GM12892 (cell line): ENCODE data around the gene TTR.

ENCODE experiments used
- DNase-seq: peaks from one replicate; pipeline ENCODE4 v3.0.0; 2011; ENCODE audit not compliant: insufficient read length
- FAIRE-seq: peaks from 2 replicates; lab custom pipeline; 2011; peaks lifted over from hg19 to GRCh38; lab: Jason Lieb, UNC
- POLR2A ChIP-seq: IDR thresholded peaks from 2 replicates; pipeline ENCODE4 v1.6.1; 2011; ENCODE audit warnings: low read depth, low read length, control low read depth
- POLR2AphosphoS5 ChIP-seq: IDR thresholded peaks from 2 replicates; pipeline ENCODE4 v1.6.1; 2011; ENCODE audit warnings: low read depth, low read length, control low read depth
- TAF1 ChIP-seq: IDR thresholded peaks from 2 replicates; pipeline ENCODE4 v1.6.1; 2011; ENCODE audit warnings: low read depth, mild to moderate bottlenecking, control low read depth, low read length, borderline replicate concordance

TTR gene

DNA sequence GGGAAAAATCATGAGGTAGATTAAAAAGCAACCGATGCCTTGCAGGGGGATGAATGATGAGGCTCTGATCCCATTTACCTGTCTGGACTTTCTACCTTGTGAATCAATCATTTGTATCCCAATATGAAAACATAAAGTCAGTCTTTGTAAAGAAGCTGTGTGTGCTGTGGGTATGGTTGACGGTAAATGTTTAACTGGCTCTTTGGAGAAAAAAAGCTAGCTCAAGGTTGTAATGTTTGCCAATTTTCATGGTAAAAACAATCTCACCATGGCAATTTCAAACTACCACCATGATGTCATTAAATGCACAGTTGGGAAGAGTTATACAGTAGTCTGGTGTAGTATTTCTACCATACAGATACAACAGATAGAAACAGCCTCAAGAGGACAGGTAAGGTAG lies 14.6 kb downstream of the TTR start:
- FAIRE-seq (no peak), DNase-seq (no peak)
- TF ChIP-seq POLR2A: no peak
- no peak for TF ChIP-seq TAF1
- no peak for TF ChIP-seq POLR2AphosphoS5

GRCh38 chr18:31607384-31607783 lies 15.7 kb downstream of the TTR start:
- DNase-seq (no peak), FAIRE-seq (no peak)
- no peak for TF ChIP-seq POLR2A
- no peak for TF ChIP-seq TAF1
- TF ChIP-seq POLR2AphosphoS5: no peak

DNA sequence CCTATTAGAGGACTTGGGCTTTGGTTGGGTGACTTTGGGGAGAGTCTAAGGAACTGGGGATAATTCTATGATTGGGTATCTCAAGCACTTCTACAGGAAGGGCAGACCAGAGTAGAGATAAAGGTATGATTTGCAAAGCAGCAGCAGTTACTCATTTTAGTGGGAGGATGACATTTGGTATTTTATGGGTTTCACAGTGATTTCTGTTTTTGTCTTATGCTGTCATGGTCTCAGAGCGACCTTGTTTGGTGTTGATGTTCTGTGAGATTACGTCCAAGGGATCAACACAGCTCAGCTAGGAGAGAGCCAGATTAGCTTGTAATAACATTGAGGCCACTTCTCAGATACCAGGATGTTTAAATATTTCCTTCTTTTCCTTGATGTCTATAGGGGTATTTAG lies 18.2 kb downstream of the TTR start:
- DNase-seq (no peak), FAIRE-seq (peak; percentile 38)
- TF ChIP-seq TAF1: no peak
- TF ChIP-seq POLR2A: no peak

DNA sequence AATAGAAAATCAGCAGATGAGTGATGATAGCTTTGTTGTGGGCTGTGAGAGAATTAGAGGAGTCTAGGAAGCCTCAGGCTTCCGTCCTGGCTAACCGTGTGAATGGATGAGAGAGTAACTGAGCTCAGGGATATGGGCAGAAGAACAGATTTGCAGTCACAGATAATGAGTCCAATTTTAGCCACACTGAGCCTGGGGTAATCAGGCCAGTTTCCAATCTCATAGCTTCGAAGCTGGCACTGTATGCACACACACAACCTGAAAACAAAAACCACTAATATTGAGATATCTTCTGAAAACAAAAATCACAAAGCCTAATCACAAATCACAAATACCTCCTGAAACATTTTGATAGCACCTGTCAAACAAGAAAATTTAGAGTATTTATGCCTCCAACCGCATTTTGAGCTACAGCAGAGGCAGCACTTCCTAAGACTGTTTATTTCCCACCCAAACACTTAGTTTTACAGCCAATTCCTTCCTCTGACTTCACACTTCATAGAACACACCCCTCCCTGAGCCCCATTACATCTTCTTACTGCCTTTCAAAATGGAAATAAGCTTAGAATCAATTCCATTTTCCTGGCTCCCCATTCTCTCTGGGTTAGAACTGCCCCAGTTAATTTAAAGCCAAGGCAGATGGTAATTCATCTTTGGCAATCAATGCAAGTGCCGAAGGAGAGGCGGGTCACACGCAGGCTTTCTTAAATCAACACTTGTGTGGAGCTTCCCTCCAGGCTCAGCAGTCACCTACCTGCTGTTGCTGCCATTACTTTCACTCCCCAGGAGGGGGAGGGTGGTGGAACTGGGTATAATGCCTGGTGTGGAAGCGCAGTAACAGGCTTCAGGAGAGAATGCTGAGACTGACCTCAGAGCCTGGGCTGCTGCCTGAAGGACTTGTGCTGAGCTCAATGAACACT lies 18.9 kb downstream of the TTR start:
- DNase-seq (no peak), FAIRE-seq (peak; percentile 46)
- TF ChIP-seq POLR2AphosphoS5 (no peak), POLR2A (no peak), TAF1 (no peak)

- no peak for DNase-seq
- TF ChIP-seq POLR2A (no peak), POLR2AphosphoS5 (no peak), TAF1 (no peak)
These were observed 19.8 kb downstream of the TTR start for GRCh38 chr18:31611511-31611910.

GRCh38 chr18:31612124-31612523 lies 20.4 kb downstream of the TTR start:
- FAIRE-seq (no peak), DNase-seq (no peak)

More at GRCh38 chr18:31611511-31611910, 19.8 kb downstream of the TTR start:
- no peak for FAIRE-seq

DNA sequence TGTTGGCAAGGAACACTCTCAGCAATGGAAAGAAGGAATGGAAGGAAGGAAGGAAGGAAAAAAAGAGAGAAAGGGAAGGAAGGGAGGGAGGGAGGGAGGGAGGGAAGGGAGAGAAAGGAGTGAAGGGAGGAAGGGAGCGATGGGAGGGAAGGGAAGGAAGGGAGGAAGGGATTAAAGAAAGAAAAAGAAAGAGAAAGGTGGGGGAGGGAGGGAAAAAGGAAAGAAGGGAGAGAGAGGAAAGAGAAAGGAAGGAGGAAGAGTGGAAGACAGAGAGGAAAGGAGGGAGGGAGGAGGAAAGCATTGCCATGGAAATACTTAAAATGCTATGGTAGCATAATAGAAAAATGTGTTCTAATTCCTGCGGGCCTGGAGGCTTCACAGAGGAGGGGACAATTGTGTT lies 22.4 kb downstream of the TTR start:
- no peak for TF ChIP-seq POLR2AphosphoS5
- TF ChIP-seq POLR2A: no peak
- no peak for TF ChIP-seq TAF1
- FAIRE-seq (no peak), DNase-seq (no peak)

More at GRCh38 chr18:31612124-31612523, 20.4 kb downstream of the TTR start:
- TF ChIP-seq POLR2A (no peak), POLR2AphosphoS5 (no peak)

DNA sequence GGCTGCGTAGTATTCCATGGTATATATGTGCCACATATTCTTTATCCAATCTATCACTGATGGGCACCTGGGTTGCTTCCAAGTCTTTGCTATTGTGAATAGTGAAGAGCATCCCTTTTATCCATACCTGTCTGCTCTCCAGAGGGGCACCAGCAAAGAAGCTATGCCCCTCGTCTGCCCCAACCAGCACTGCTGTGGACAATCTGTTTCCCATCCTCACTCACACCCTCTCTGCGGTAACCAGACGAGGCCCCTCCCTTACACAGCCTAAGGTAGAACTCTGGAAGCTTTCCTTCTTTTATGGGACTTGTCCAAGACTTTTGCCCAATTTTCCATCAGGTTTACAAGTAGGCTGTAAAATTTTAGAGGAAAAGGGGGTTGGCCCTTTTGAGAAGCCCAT lies 24.9 kb downstream of the TTR start:
- FAIRE-seq (no peak), DNase-seq (no peak)
- TF ChIP-seq TAF1: no peak
- TF ChIP-seq POLR2AphosphoS5: 0 out of 2 replicates have a peak, but pooled peaks have one; percentile 58
- TF ChIP-seq POLR2A: peak; percentile 51

- no peak for DNase-seq
- no peak for FAIRE-seq
- TF ChIP-seq POLR2AphosphoS5: no peak
- no peak for TF ChIP-seq POLR2A
- TF ChIP-seq TAF1: no peak
These were observed 25.5 kb downstream of the TTR start for GRCh38 chr18:31617031-31617717.

- TF ChIP-seq POLR2AphosphoS5 (no peak), TAF1 (no peak), POLR2A (no peak)
- FAIRE-seq (peak; percentile 51), DNase-seq (no peak)
These were observed 27.1 kb downstream of the TTR start for GRCh38 chr18:31618801-31619200.

DNA sequence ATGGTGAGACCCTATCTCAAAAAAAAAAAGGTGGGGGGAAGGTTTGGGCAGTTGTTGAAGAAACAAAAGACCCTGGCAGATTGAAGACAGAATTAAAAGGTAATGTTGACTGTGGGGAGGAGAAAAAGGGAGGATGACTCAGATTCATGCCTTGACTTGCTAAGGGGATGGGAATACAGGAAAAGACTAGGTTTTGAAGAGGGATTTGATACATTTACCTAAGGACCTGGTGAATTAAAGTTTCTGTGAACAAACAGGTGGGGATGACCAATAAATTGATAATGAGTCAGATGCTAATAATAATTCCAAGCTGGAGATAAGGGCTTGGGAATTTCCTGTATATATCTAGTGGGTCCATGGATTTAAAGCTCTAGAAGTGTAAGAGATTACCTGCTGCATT lies 27.6 kb downstream of the TTR start:
- no peak for TF ChIP-seq POLR2A
- TF ChIP-seq POLR2AphosphoS5: no peak
- no peak for TF ChIP-seq TAF1
- FAIRE-seq (no peak), DNase-seq (no peak)

- FAIRE-seq: no peak
- DNase-seq: no peak
- TF ChIP-seq POLR2A: no peak
- TF ChIP-seq POLR2AphosphoS5: no peak
- no peak for TF ChIP-seq TAF1
These were observed 33.4 kb downstream of the TTR start for GRCh38 chr18:31624892-31625640.
